Activated T-cell treated with anti-CD3 and anti-CD28 coated beads for 4 hours (primary cell): ENCODE results near the gene CCDC141.

Source experiments
- DNase-seq: peaks from one replicate; pipeline ENCODE4 v3.0.0-alpha.2; 2020

CCDC141 gene

DNA sequence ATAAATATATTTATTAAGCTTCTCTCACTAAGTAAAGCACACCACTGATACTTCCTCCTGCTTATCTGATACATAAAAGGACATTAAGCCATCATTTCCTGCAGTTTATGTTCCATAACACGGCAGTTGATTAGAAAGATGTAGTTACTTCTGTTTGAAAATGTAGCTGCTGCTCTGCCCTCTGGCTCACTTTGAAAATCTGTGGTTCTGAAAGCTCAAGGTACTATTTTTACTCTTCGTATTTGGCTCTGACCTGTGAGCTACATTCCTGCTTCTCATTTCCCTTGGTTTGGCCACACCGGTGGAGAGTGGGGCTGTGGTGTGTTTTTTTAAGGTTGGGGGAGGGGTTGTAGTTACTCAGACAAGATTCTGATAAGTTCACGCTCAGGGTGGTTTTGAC lies 229.9 kb downstream of the CCDC141 start:
- no peak for DNase-seq

DNA sequence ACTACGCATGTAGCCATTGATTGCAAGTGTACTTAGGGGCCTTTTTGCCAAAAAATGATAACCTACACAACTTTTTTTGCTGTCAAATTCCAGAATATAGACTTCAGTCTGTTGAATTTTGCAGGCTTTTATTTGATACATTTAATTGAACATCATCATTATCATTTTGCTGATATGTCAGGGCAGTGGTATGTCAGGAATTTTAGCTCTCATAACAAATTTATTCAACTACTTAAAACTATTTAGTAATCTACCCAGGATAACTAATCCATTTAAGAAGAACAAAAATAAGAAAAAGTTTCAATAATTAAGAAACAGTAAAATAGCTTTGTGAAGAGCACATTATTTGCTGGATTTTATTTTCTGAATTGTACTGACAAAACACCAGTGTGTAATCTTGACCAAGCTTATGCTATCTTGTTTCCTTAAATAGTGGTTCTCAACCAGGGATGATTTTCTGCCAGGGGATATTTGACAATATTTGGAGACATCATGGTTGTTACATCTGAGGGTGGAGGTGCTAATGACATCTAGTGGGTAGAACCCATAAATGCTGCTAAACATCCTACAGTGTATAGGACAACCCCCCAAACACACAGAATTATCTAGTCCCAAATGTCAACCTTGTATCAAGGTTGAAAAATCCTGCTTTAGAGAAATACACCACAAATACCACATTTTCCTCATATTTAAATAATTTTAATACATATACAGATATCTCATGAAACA lies 230.6 kb downstream of the CCDC141 start:
- no peak for DNase-seq

DNA sequence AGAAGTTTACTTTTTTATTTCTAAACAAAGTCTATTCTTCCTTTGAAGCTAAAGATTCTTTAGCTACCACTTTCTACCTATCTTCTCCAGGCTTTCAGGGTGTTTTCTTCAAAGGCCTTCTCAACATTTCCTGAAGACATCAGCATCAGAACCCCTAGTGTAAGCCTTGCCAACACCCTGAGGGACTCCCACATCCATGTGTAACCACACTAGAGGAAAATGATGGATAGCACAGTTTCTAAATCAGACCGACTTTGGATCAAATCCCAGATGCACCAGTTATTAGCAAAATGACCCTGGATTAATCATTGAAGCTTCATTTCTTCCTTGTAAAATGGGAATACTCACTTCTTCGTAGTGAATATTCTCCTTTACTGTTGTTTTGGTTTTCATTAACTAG lies 238.0 kb downstream of the CCDC141 start:
- DNase-seq, result no peak

DNA sequence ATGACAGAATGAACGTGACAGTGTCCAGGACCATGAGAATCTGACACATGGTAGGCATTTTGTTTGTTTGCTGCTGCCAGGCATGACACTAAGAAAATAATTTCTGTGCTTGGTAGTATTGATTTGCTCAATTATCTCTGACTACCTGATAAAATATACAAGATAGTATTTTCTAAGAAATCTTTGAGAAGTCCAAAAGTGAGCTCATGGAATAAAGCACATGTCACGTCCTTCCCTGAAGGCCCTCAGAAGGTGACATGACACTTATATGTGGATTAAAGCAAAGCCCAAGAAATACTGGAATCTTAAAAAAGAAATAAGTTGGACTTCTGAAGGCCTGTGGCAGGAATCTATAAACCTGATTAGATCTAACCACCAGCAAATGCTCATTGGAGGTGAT lies 238.9 kb downstream of the CCDC141 start:
- no peak for DNase-seq

GRCh38 chr2:178810422-178810821 lies 239.5 kb downstream of the CCDC141 start:
- DNase-seq, result no peak

GRCh38 chr2:178807227-178808008 lies 242.5 kb downstream of the CCDC141 start, which contains the start of gene TTN:
Gene TTN, minus strand, starts transcription at chr2:178807423. Its CDS starts 2,781 bp downstream, at chr2:178804642.
- no peak for DNase-seq

DNA sequence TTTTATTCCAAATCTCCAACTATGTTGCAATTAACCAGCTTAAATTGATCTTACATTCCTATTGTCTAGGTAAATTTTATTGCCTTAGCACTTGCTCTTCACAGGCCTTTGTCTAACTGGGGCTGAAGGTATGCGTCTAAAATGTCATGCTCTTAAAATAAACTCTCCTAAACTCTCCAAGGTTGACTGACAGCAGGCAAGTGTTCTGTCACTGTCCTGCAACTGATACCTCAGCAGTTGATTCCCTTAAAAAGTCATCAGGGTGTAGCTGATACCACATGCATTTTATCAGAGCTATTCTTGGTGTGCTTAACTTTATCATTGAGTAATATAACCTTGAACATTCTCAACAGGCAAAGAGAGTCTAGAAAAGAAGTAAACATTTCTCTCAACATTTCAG lies 243.4 kb downstream of the CCDC141 start:
- DNase-seq, result no peak

DNA sequence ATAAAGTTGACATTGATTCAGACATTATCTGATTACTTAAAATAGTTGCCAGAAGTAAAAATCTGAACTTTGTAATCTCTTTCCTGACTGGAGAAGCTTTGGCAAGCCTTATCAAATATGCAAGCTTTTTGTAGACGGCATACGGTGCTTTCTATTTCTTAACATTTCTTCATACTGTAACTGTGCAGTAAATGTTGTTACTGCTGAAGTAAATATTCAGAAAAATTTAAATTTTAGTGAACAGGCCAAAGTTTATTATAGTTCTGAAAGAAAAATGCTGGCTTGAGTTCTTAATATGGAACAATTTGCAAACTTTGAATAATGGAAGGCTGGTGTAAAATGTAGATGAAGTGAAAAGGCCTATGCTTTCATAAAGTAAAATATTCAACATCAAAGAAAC lies 244.5 kb downstream of the CCDC141 start:
- DNase-seq, result no peak

- no peak for DNase-seq
These were observed 245.1 kb downstream of the CCDC141 start for GRCh38 chr2:178804791-178805190.

DNA sequence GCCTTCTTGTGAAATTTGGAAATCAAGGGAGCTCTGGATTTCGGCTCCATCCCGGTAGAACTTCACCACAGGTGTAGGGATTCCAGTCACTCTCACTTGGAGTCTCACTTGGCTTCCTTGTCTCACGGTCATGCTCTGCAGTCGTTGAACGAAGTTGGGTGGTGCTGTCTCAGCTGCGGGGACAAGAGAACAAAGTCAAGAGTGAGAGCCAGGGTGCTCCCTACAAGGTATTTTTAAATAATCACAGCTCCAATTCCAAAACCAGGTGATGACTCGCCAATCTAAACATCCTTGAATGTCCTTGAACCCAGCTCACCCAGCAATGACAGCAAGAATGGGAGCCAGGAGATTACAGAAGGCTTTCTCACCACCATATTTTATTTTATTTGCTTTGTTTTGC lies 249.4 kb downstream of the CCDC141 start:
- DNase-seq, result no peak

DNA sequence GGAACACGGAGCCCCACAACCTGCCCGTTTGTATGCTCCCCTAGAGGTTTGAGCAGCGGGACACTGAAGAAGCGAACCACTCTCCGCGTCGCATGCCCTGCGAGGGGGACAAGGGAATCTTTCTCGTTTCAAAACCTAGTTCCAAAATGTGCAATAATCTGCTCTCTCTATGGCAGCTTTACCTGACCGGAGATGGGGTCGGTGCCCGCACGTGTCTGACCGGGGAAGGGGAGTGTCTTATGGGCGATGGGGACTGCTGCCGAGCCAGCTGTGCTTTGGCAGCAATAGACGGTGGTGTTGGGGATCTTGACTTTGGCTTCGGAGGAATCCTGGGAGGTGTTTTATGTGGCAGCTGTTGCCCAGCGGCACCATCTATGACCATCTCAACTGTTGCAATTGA lies 250.6 kb downstream of the CCDC141 start:
- DNase-seq, result no peak

DNA sequence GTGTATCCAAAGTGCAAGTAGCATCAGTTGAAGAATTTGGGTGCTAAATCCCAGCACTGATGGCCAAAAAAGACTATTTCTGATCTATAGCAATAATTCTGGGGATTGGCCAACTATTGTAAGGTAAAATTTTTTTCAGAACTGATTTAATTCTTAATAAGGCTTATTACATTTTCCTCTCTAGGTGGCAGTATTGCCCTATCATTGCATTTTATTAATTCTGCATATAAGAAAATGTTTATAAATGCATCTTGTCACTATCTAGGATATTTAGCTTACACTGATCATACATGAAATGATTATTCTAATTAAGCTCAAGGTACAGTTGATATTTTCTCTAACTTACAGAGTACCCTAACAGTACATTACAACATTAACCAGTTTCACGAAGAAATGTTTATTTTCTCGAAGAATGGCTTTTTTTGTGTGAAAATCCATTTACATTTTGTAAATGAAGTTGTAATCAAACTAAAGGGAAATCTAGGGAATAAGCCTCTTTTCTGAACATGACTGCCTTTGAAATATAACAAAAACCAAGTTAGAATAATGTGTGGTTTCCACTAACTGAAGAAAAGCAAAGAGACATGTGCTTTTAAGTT lies 253.8 kb downstream of the CCDC141 start:
- DNase-seq, result no peak

DNA sequence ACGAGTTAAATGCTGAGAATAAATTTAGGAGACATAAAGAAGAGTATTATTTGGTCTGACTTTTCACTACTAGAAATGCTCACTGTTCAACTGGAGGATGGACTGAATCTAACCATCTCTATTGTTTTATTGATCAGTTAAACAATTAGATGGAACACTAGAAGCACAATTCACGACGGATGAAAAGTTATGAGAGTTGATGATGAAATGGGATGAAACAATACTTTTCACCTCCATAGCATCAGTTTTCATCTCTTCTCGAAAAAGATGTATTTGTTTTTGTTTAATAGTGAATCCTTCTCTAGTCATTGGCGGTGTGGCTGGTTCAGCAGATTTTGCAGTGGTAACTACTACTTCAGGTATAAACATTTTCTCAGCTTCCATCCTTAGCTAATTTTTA lies 262.0 kb downstream of the CCDC141 start:
- no peak for DNase-seq

GRCh38 chr2:178787155-178787554 lies 262.8 kb downstream of the CCDC141 start:
- no peak for DNase-seq

- no peak for DNase-seq
These were observed 266.0 kb downstream of the CCDC141 start for GRCh38 chr2:178783889-178784288.

DNA sequence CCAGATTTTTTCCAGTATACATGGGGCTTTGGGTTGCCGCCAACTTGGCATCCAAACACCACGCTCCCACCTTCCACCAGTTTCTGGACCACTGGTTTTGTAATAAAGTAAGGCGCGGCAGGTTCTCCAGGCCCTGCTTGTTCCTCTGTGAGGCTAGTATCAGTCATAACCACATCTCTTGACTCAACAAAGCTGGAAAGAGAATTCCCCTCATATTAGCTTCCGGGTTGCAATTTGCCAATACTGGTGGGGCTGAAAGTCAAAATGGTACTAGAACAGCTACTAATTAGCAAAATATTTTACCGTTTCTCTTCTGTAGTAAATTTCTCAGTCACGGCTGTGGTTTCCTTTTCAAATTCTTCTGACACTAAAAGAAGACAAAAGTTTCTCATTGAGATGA lies 267.7 kb downstream of the CCDC141 start:
- no peak for DNase-seq
